Measurements from ENCODE around the gene GSTM3.

DNA sequence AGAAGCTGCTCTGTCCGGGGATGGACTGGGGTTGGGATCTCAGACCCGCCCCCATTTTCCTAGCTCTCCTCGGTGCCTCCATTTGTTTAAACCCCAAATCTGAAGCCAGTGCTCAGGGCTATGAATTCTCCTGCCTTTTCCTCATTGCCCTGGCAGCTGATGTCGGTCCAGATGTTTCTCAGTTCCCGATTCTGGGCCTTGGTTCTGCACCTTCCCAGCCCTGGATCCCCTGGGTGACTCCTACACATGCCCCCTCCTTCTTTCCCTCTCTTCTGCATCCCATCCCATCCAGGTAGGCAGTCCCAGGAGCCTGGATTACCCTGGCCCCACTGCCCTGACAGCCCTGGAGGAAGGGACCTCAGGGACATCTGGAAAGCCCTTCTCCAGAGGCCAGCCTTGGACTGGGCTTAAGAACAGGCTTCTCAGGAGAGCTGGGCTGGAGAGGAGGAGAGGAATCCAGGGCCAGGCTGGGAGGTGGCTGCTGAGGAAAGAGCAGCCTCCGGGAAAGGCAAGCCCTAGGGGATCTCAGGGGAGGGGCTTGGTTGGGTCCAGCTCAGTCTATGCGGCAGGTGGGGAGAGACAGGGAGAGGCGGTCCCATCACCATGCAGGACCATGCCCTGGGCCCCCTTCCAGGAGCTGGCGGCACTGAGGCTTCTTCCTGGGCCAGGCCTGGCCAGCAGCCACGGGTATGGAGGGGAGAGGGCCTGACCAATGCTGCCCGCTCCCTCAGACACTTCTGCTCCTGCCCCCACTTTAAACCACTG is 29.7 kb upstream of the GSTM3 start:
- TF ChIP-seq, protein P1, sequence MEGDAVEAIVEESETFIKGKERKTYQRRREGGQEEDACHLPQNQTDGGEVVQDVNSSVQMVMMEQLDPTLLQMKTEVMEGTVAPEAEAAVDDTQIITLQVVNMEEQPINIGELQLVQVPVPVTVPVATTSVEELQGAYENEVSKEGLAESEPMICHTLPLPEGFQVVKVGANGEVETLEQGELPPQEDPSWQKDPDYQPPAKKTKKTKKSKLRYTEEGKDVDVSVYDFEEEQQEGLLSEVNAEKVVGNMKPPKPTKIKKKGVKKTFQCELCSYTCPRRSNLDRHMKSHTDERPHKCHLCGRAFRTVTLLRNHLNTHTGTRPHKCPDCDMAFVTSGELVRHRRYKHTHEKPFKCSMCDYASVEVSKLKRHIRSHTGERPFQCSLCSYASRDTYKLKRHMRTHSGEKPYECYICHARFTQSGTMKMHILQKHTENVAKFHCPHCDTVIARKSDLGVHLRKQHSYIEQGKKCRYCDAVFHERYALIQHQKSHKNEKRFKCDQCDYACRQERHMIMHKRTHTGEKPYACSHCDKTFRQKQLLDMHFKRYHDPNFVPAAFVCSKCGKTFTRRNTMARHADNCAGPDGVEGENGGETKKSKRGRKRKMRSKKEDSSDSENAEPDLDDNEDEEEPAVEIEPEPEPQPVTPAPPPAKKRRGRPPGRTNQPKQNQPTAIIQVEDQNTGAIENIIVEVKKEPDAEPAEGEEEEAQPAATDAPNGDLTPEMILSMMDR (IDR thresholded peaks at IDR 0.05): no peak
- TF ChIP-seq EP300 (IDR thresholded peaks at IDR 0.05) (no peak), POLR2A (IDR thresholded peaks at IDR 0.05) (no peak)
